Psoas muscle (tissue), 8 donors: ENCODE measurements around the gene CLSTN2. TPM values are rescaled to one million over a fixed set of nuclear protein-coding genes. Genes with fewer than 3 reads are reported as not detected.

ENCODE experiments used
- ATAC-seq, 4 donors: fragments of 200-7000 bp; cut with Tn5 transposase; one replicate each; pipeline ENCODE4 v1.9.1; 2020; ENCODE audit warnings: moderate library complexity in 3 of 4, mild to moderate bottlenecking in 2 of 4
- DNase-seq, 2 donors: peaks; one replicate each; pipeline ENCODE4 v3.0.0-alpha.2; 2020
- H3K27ac ChIP-seq: fragments of 200-600 bp; one replicate; pipeline ENCODE4 v1.8.0; 2022
- H3K27me3 ChIP-seq, 3 donors: fragments of 200-600 bp in 1 of 3; one replicate each; pipeline versions ENCODE4 v1.6.1 to v1.8.0; 2013 to 2022; ENCODE audit warnings: low read length in 2 of 3, mild to moderate bottlenecking in 2 of 3, moderate library complexity in 1 of 3; ENCODE audit not compliant: insufficient read depth in 3 of 3
- H3K36me3 ChIP-seq, 2 donors: fragments of 200-600 bp in 1 of 2; one replicate each; pipeline versions ENCODE4 v1.6.1 to v1.8.0; 2013 to 2022; ENCODE audit warnings: low read depth in 1 of 2, mild to moderate bottlenecking in 1 of 2, moderate library complexity in 1 of 2; ENCODE audit not compliant: insufficient read depth in 1 of 2
- H3K4me1 ChIP-seq: fragments of 200-600 bp; one replicate; pipeline ENCODE4 v1.8.0; 2022
- H3K4me3 ChIP-seq: fragments of 200-600 bp; one replicate; pipeline ENCODE4 v1.8.0; 2022; ENCODE audit warnings: mild to moderate bottlenecking
- H3K9me3 ChIP-seq: fragments of 200-600 bp; one replicate; pipeline ENCODE4 v1.8.0; 2022
- WGBS, 3 donors: extraction: QIAGEN DNeasy Blood & Tissue Kit; methylation state at CpG; one replicate each; pipeline versions ENCODE4 v1.1.6 to v1.1.7; 2013; 5-methylcytosine and 5-hydroxymethylcytosine counted together
- intact Hi-C, 2 donors: fragments of 100-400 bp; cut with DNase I; formaldehyde crosslinking; loops; one replicate each; pipeline versions ENCODE4 v1.11.0 to v1.14.2; 2022
- polyA plus RNA-seq, 3 donors: library from polyadenylated mRNA; stranded (reverse); fragments of 200-250 nt; gene quantifications; one replicate each; pipeline ENCODE4 v1.2.3, GENCODE V29; 2013
- total RNA-seq, 4 donors: library from RNA; stranded (reverse); fragmentation: NEBNext Ultra II Directional in 2 of 4; extraction: Animal tissue kit (Norgen Biotek cat#: 25700) in 2 of 4; gene quantifications; one replicate each; pipeline versions ENCODE4 v1.2.1 to v1.2.4, GENCODE V29; 2021 to 2023
- TF ChIP-seq, protein P1 (sequence below): fragments of 200-600 bp; IDR thresholded peaks from one replicate; pipeline ENCODE4 v1.8.0; 2022; ENCODE audit warnings: antibody characterized with exemption
- donor health status: healthy with polysubstance abuse.
- donor health status: DM: no; HTN: no; CAD: no; lungs with moderate emphysema.
- donor health status: Bipolar disorder and iron deficiency.
- donor health status: healthy.
- donor health status: DM: yes; HTN: yes; CAD: no.
- donor health status: DM: no; HTN: no; CAD: no.
- donor health status: DM: no; HTN: no; CAD: no.
- donor health status: DM: yes; HTN: yes; CAD: no.

The CLSTN2 gene
- total and polyA plus RNA-seq, 7 donors, result 0.24 to 5.0 (median 1.5) TPM

DNA sequence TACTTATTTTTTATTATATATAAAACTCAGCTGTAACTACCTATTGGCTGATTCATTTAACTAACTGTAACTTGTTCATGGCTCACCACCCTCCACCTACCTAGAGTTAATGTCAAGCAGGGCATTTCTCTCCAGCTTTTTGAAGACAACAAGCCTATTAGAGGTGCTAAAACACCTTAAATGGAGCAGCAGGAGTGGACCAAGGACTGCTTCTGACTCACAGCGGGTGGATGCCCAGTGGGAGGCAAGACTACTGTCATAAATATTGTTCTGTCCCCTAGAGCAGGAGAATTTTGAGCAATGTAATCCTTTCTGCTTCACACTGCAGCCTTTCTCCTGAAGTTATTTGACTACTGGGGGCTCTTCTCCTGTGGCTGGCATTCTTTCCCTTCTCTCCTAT, 146.9 kb downstream of the CLSTN2 start:
- Histone ChIP-seq H3K27ac (no peak overlapping the region), H3K27me3 (no peaks in the 10 kb centered on the region), H3K36me3 (no peaks in the 10 kb centered on the region), H3K4me3 (no peak overlapping the region), H3K9me3 (no peaks in the 10 kb centered on the region), H3K4me1 (peaks cover 5% of the 10 kb centered on the region)
- intact Hi-C loops, result no loop called here
- ATAC-seq (no peak), DNase-seq (no peak)
- TF ChIP-seq, protein P1, sequence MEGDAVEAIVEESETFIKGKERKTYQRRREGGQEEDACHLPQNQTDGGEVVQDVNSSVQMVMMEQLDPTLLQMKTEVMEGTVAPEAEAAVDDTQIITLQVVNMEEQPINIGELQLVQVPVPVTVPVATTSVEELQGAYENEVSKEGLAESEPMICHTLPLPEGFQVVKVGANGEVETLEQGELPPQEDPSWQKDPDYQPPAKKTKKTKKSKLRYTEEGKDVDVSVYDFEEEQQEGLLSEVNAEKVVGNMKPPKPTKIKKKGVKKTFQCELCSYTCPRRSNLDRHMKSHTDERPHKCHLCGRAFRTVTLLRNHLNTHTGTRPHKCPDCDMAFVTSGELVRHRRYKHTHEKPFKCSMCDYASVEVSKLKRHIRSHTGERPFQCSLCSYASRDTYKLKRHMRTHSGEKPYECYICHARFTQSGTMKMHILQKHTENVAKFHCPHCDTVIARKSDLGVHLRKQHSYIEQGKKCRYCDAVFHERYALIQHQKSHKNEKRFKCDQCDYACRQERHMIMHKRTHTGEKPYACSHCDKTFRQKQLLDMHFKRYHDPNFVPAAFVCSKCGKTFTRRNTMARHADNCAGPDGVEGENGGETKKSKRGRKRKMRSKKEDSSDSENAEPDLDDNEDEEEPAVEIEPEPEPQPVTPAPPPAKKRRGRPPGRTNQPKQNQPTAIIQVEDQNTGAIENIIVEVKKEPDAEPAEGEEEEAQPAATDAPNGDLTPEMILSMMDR, result no peak
- WGBS, 3 donors, result 83 to 96% (median 86%) methylated on average over 1 of the region's 1 CpG

GRCh38 chr3:140085001-140085400, 150.0 kb downstream of the CLSTN2 start:
- no peaks in the 10 kb centered on the region for H3K36me3 ChIP-seq
- no peaks in the 10 kb centered on the region for H3K4me1 ChIP-seq
- TF ChIP-seq, protein P1, result no peak
- ATAC-seq, result no peak
- DNase-seq, result no peak
- H3K27ac ChIP-seq, result no peak overlapping the region
- intact Hi-C loops, result no loop called here
- WGBS, 3 donors, result 69 to 74% (median 71%) methylated on average over 5 of the region's 5 CpGs
- no peaks in the 10 kb centered on the region for H3K9me3 ChIP-seq
- no peak overlapping the region for H3K4me3 ChIP-seq
- H3K27me3 ChIP-seq, result no peaks in the 10 kb centered on the region

- no peak for DNase-seq
- Histone ChIP-seq H3K4me3 (no peak overlapping the region), H3K27ac (no peak overlapping the region), H3K27me3 (no peaks in the 10 kb centered on the region), H3K4me1 (peaks cover 12% of the 10 kb centered on the region), H3K36me3 (no peaks in the 10 kb centered on the region), H3K9me3 (no peaks in the 10 kb centered on the region)
- ATAC-seq, result no peak
- 61 to 85% (median 82%) methylated on average over 1 of the region's 1 CpG for WGBS, 3 donors
- TF ChIP-seq, protein P1, result no peak
- intact Hi-C loops, result no loop called here
Observed at GRCh38 chr3:140086642-140087041, 151.7 kb downstream of the CLSTN2 start.

- no peak overlapping the region for H3K4me3 ChIP-seq
- no peaks in the 10 kb centered on the region for H3K9me3 ChIP-seq
- peaks cover 12% of the 10 kb centered on the region for H3K4me1 ChIP-seq
- no peaks in the 10 kb centered on the region for H3K36me3 ChIP-seq
- H3K27ac ChIP-seq, result no peak overlapping the region
- 85 to 91% (median 91%) methylated on average over 3 of the region's 3 CpGs for WGBS, 3 donors
- no peaks in the 10 kb centered on the region for H3K27me3 ChIP-seq
- intact Hi-C loops, result no loop called here
- ATAC-seq, result no peak
- DNase-seq, result no peak
- TF ChIP-seq, protein P1, result no peak
Observed at GRCh38 chr3:140088058-140088457, 153.1 kb downstream of the CLSTN2 start.

DNA sequence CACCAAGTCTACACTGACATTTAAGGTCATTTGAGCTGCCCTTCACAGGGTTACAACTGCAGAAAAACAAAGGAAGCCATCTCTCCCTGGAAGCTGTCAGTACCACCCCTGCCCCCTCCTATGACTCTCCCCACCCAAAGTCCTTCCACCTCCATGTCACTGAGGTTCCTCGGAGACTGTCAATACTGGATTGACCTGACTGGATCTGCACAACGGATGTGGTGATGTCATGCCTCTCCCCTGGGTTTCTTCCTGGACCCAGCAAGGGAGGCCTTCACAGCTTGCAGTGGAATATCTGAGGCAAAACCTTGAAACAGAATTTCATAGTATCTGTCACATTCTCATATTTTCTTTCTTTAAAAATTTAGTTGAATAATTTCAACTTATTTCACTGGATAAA, 153.5 kb downstream of the CLSTN2 start:
- no peak for ATAC-seq
- intact Hi-C loops, result no loop called here
- Histone ChIP-seq H3K27ac (no peak overlapping the region), H3K4me1 (peaks cover 15% of the 10 kb centered on the region), H3K36me3 (no peaks in the 10 kb centered on the region), H3K4me3 (no peak overlapping the region), H3K9me3 (no peaks in the 10 kb centered on the region), H3K27me3 (no peaks in the 10 kb centered on the region)
- TF ChIP-seq, protein P1, result no peak
- 56 to 76% (median 58%) methylated on average over 2 of the region's 2 CpGs for WGBS, 3 donors
- no peak for DNase-seq
